ENCODE data around the gene ZNF655.

GRCh38 chr7:99623702-99624447 lies 65.4 kb downstream of the ZNF655 start:
- TF ChIP-seq CTCF (conservative IDR thresholded peaks at IDR 0.05; ENCODE audit: low read depth, low read length) (no peak), POLR2A (IDR thresholded peaks at IDR 0.05; ENCODE audit: low read depth, low read length) (no peak), SMC3 (IDR thresholded peaks at IDR 0.05; ENCODE audit: low read depth, low read length) (no peak)

Data from IMR-90 (cell line).